HFFc6 (cell line): ENCODE measurements around the gene RFTN1. TPM values are rescaled to one million over a fixed set of nuclear protein-coding genes. Genes with fewer than 3 reads are reported as not detected.

Experiments
- DNase-seq: peaks from one replicate; pipeline ENCODE4 v3.0.0-alpha.2; 2018
- H3K27ac Mint-ChIP-seq: 2 replicates; pipeline ENCODE4 v1.8.0; 2020; ENCODE audit warnings: mild to moderate bottlenecking, mixed read lengths
- H3K27me3 Mint-ChIP-seq: 2 replicates; pipeline ENCODE4 v1.8.0; 2021; ENCODE audit warnings: mild to moderate bottlenecking, moderate library complexity, mixed read lengths; ENCODE audit not compliant: insufficient read depth
- H3K36me3 Mint-ChIP-seq: 2 replicates; pipeline ENCODE4 v1.8.0; 2021; ENCODE audit warnings: low read depth, mixed read lengths
- H3K4me1 Mint-ChIP-seq: 2 replicates; pipeline ENCODE4 v1.8.0; 2020; ENCODE audit warnings: low read depth, mixed read lengths
- H3K4me3 Mint-ChIP-seq: 2 replicates; pipeline ENCODE4 v1.8.0; 2020; ENCODE audit warnings: mild to moderate bottlenecking, moderate library complexity, mixed read lengths
- H3K9me3 Mint-ChIP-seq: 2 replicates; pipeline ENCODE4 v1.8.0; 2020; ENCODE audit warnings: mild to moderate bottlenecking, mixed read lengths
- total RNA-seq, 6 experiments: library from RNA; stranded (reverse); fragmentation: NEBNext Ultra II Directional; extraction: Animal tissue kit (Norgen Biotek cat#: 25700); gene quantifications; 2 replicates in 1 of 6; 3 replicates in 5 of 6; pipeline ENCODE4 v1.2.3, GENCODE V29; 2021
- TF ChIP-seq, protein P1 (sequence below): fragments of 200-600 bp; sonication (generic); IDR thresholded peaks from 2 replicates; pipeline ENCODE4 v1.5.0; 2021; ENCODE audit warnings: antibody characterized with exemption, mild to moderate bottlenecking

RFTN1 gene
- total RNA-seq, 6 experiments from 2014 or later, result 53.4 to 62.4 (median 57.4) TPM

GRCh38 chr3:16318176-16318575 is 195.3 kb downstream of the RFTN1 start:
- no peak overlapping the region for H3K27ac Mint-ChIP-seq
- peaks cover 2% of the 10 kb centered on the region for H3K27me3 Mint-ChIP-seq
- H3K4me1 Mint-ChIP-seq, result no peaks in the 10 kb centered on the region
- no peaks in the 10 kb centered on the region for H3K9me3 Mint-ChIP-seq
- no peak overlapping the region for H3K4me3 Mint-ChIP-seq
- no peak for DNase-seq
- peaks cover 24% of the 10 kb centered on the region; the same call in 1 of the 2 replicates for H3K36me3 Mint-ChIP-seq
- TF ChIP-seq, protein P1, sequence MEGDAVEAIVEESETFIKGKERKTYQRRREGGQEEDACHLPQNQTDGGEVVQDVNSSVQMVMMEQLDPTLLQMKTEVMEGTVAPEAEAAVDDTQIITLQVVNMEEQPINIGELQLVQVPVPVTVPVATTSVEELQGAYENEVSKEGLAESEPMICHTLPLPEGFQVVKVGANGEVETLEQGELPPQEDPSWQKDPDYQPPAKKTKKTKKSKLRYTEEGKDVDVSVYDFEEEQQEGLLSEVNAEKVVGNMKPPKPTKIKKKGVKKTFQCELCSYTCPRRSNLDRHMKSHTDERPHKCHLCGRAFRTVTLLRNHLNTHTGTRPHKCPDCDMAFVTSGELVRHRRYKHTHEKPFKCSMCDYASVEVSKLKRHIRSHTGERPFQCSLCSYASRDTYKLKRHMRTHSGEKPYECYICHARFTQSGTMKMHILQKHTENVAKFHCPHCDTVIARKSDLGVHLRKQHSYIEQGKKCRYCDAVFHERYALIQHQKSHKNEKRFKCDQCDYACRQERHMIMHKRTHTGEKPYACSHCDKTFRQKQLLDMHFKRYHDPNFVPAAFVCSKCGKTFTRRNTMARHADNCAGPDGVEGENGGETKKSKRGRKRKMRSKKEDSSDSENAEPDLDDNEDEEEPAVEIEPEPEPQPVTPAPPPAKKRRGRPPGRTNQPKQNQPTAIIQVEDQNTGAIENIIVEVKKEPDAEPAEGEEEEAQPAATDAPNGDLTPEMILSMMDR, result no peak

DNA sequence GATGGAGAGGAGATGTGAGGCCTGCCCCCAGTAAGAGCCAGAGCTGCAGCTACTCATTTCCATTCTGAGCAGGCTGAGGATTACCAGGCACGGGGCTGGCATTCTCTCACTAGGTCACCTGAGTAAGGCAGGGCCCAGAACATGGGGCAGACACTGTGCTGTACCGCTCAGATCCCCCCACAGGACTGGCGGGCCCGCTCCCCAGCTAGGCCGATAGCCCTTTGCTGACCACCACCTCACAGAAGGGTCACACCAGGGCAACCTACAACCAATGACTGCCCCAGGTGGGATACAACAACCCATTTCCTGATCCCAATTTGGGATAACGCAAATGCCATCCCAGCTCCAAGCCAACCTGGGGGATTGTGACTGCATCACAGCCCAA is 195.9 kb downstream of the RFTN1 start:
- Mint-ChIP-seq H3K4me1 (no peaks in the 10 kb centered on the region), H3K36me3 (peaks cover 24% of the 10 kb centered on the region; the same call in 1 of the 2 replicates), H3K4me3 (no peak overlapping the region), H3K27ac (no peak overlapping the region), H3K27me3 (peaks cover 2% of the 10 kb centered on the region), H3K9me3 (no peaks in the 10 kb centered on the region)
- TF ChIP-seq, protein P1, result no peak
- no peak for DNase-seq

DNA sequence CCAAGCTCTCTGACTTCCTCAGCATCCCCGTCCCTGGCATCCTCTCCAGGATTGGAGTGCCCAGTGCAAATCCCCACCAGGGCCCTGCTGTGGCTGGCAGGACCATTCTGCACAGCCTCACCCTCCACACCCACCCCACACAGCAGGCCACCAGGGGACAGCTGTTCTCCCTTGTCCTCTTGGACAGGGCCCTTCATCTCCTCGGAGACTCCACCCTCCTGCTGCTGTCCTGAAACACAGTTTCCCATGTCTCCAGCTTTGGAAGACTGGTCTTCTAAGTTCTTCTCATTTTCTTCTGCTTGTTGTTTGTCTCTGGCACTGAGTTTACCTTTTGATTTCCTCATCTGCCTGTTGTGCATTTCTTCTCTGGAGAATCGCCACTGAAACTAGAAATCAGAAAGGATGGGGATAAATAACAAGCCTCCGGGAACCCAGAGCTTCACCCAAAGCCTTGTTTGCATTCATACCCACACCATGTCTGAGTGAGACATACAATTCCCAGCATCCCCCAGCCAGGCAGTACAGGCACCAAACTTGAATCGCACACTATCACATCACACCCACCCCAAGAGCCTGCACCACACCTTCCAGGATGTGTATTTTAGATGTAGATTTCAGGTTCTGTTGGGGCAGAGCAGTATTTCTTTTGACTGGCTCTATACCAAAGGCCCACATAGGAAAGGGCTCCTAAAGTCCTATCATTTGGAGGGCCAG is 196.5 kb downstream of the RFTN1 start:
- Mint-ChIP-seq H3K9me3 (no peaks in the 10 kb centered on the region), H3K36me3 (peaks cover 28% of the 10 kb centered on the region; the same call in 1 of the 2 replicates), H3K27me3 (peaks cover 2% of the 10 kb centered on the region), H3K4me1 (no peaks in the 10 kb centered on the region), H3K4me3 (no peak overlapping the region), H3K27ac (no peak overlapping the region)
- TF ChIP-seq, protein P1, result no peak
- no peak for DNase-seq

- TF ChIP-seq, protein P1, result no peak
- H3K4me1 Mint-ChIP-seq, result no peaks in the 10 kb centered on the region
- H3K4me3 Mint-ChIP-seq, result no peak overlapping the region
- no peaks in the 10 kb centered on the region for H3K9me3 Mint-ChIP-seq
- no peak for DNase-seq
- H3K27ac Mint-ChIP-seq, result no peak overlapping the region
- H3K36me3 Mint-ChIP-seq, result peaks cover 30% of the 10 kb centered on the region; the same call in 1 of the 2 replicates
- H3K27me3 Mint-ChIP-seq, result no peaks in the 10 kb centered on the region; the same call in 1 of the 2 replicates
Measured at GRCh38 chr3:16316396-16316795, 197.1 kb downstream of the RFTN1 start.

- Mint-ChIP-seq H3K4me1 (no peaks in the 10 kb centered on the region), H3K4me3 (no peak overlapping the region), H3K36me3 (peaks cover 26% of the 10 kb centered on the region; the same call in 1 of the 2 replicates), H3K9me3 (no peaks in the 10 kb centered on the region), H3K27me3 (no peaks in the 10 kb centered on the region; the same call in 1 of the 2 replicates), H3K27ac (0 out of 2 replicates have a peak overlapping the region, but pooled peaks have one; percentile 20)
- DNase-seq, result no peak
- TF ChIP-seq, protein P1, result no peak
Measured at GRCh38 chr3:16315623-16316022, 197.9 kb downstream of the RFTN1 start.
